Pons (tissue), 1 donor: ENCODE measurements around the gene PHF14.

Source experiments
- DNase-seq: peaks from one replicate; pipeline ENCODE4 v3.0.0-alpha.2; 2016; ENCODE audit warnings: low spot score

PHF14 gene

DNA sequence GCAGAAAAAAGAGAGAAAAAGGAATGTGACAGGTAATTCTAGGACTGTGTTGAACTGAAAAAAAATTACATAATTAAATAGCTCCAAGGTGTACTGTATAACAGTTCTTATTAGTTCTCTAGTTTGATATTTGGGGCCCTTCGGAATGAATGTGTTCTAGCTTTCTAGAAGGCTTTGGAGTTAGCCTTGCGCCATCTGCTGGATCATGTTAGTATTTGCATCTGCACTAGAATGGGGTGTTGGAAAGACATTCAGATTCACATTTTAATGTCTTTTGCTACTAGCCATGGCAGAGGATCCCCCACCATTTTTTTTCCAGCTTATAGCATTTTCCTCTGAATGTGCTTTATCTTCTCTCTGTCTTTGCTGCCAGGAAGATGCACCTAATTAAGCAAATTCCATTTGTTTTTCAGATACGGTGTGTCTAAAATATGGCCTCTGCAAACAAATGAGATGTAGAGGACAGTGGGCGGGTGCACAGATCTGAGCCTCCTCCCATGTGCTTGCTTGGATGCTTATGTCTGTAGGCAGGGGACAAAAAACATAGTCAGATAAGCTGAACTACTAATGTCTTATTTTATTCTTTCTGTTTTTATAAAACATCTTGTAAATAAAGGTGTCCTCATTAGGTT, 238.5 kb downstream of the PHF14 start:
- peak; percentile 93 for DNase-seq

DNA sequence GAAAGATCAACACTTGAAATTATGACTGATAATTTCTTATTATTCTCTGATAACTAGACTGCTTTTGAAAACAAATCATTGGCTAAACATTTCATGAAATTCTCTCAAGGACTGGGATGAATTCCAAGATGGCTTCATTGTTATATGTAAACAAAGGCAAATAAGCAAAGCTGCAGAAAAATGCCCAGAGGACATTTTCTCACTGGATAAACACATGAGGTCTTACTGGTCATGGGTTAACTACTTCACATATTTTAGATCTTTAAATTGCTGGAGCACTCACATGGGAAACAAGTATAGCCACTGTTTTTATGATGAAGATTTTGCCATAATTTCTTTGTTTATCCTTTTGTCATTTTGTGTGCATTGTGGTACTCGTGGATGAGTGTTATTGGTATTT, 239.1 kb downstream of the PHF14 start:
- DNase-seq: peak; percentile 28

DNA sequence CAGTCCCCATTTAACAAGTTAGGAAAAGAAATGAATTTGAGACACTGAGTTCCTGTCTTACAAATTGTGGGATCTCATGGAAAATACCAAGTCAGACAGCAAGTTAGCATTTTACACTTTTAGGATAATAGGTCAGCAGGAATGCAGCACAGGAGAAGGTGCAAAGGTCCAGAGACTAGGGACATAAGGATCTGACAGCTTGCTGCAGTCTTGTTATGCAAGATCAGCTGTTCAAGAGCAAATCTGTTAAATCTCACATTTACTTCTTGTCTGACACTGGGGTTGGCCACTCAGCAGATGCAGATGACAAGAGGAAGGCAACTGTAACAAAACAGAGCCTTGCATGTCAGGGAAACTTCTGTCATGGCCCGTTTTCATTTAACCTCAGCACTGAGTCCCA, 239.6 kb downstream of the PHF14 start:
- DNase-seq: no peak

DNA sequence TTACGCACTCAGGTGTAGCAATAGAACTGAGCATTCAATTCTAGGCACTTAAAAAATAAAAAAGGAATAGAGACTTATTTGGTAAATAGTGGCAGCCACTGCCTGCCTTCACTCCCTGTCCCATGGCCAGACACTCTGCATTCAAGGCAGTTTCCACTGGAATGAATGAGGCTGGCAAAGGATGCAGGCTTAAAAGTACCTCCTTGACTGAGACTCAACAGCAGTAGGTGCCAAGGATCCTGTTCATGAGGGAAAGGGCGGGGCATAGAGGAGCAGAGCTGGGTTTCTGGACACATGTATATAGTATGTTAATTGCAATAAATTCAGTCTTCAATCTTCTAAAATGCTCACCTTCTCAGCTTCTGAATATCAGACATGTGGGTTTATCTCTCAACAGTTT, 242.6 kb downstream of the PHF14 start:
- DNase-seq: no peak

DNA sequence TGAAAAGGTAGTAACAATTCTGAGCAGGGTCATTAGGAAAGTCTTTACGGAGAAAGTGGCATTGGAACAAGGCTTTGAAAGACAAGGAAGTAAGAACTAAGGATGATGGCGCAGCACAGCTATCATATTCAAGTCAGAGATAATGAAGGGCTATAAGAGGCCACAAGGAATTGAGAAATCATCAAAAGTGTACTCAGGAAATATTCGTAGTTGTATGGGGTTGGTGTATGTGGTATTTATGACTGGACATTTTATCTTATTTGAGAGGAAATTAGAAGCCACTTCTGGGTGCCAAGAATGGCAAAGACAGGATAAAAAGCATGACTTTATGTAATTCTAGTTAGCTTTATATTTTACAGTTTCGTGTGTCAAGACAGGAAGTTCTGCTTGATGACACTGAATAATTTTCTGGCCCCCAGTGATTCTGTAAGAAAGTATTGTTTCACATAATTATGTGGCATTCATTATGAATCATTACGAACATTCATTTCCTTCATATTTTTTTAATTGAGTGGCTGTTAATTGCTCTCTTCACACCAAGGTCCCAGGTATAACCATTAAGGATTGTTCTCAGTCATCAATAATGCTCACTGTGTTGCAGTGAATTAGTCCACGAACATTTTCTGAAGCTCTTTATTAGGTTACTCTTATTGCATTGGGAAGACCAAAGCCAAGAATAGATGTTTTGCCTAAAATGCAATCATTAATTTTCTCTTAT, 244.3 kb downstream of the PHF14 start:
- DNase-seq: no peak
